GM19372 (cell line): ENCODE data around the gene CDKAL1.

Experiments
- ATAC-seq: cut with Tn5 transposase; IDR thresholded peaks from one replicate; pipeline ENCODE4 v1.9.1; 2021; ENCODE audit warnings: mild to moderate bottlenecking, low read depth, moderate library complexity; ENCODE audit not compliant: unreplicated experiment

CDKAL1 gene

GRCh38 chr6:20933057-20933788 is 399.0 kb downstream of the CDKAL1 start:
- ATAC-seq, result no peak

GRCh38 chr6:20936949-20937348 is 402.7 kb downstream of the CDKAL1 start:
- ATAC-seq, result no peak

- ATAC-seq, result no peak
These were observed 405.0 kb downstream of the CDKAL1 start for GRCh38 chr6:20939161-20939775.

GRCh38 chr6:20943040-20943627 is 408.9 kb downstream of the CDKAL1 start:
- no peak for ATAC-seq

GRCh38 chr6:20943922-20944321 is 409.7 kb downstream of the CDKAL1 start:
- ATAC-seq, result no peak

GRCh38 chr6:20946022-20946421 is 411.8 kb downstream of the CDKAL1 start:
- peak; percentile 56 for ATAC-seq

- no peak for ATAC-seq
These were observed 412.6 kb downstream of the CDKAL1 start for GRCh38 chr6:20946890-20947289.

- no peak for ATAC-seq
These were observed 413.7 kb downstream of the CDKAL1 start for GRCh38 chr6:20947977-20948376.

- no peak for ATAC-seq
These were observed 414.3 kb downstream of the CDKAL1 start for GRCh38 chr6:20948556-20948955.

- no peak for ATAC-seq
These were observed 414.9 kb downstream of the CDKAL1 start for GRCh38 chr6:20949138-20949537.

- no peak for ATAC-seq
These were observed 418.6 kb downstream of the CDKAL1 start for GRCh38 chr6:20952699-20953474.

- ATAC-seq, result no peak
These were observed 420.1 kb downstream of the CDKAL1 start for GRCh38 chr6:20954315-20954714.

GRCh38 chr6:20955131-20955530 is 420.9 kb downstream of the CDKAL1 start:
- ATAC-seq, result no peak

GRCh38 chr6:20955751-20956150 is 421.5 kb downstream of the CDKAL1 start:
- no peak for ATAC-seq

GRCh38 chr6:20960067-20960466 is 425.8 kb downstream of the CDKAL1 start:
- no peak for ATAC-seq

GRCh38 chr6:20965276-20965675 is 431.0 kb downstream of the CDKAL1 start:
- no peak for ATAC-seq

GRCh38 chr6:20965915-20966314 is 431.7 kb downstream of the CDKAL1 start:
- no peak for ATAC-seq

GRCh38 chr6:20969551-20969950 is 435.3 kb downstream of the CDKAL1 start:
- no peak for ATAC-seq

GRCh38 chr6:20976391-20976918 is 442.2 kb downstream of the CDKAL1 start:
- ATAC-seq, result no peak

GRCh38 chr6:20978151-20978614 is 443.9 kb downstream of the CDKAL1 start:
- ATAC-seq, result no peak

- no peak for ATAC-seq
These were observed 444.8 kb downstream of the CDKAL1 start for GRCh38 chr6:20979076-20979475.
